Thyroid gland (tissue), 4 donors: ENCODE data around the gene ATG13.

Experiments
- POLR2A ChIP-seq, 2 donors: fragments of 450-650 bp; IDR thresholded peaks; one replicate each; pipeline ENCODE4 v1.6.1; 2017; ENCODE audit warnings: antibody characterized with exemption in 2 of 2, mild to moderate bottlenecking in 2 of 2, moderate library complexity in 1 of 2
- TF ChIP-seq, protein P1 (sequence below), 6 experiments: fragments of 200-600 bp in 3 of 6; fragments of 450-650 bp in 3 of 6; sonication (generic) in 3 of 6; IDR thresholded peaks; one replicate each; pipeline ENCODE4 v1.5.1; 2016 to 2019; ENCODE audit warnings: antibody characterized with exemption in 6 of 6, mild to moderate bottlenecking in 2 of 6, inconsistent platforms in 1 of 6, moderate library complexity in 1 of 6

DNA sequence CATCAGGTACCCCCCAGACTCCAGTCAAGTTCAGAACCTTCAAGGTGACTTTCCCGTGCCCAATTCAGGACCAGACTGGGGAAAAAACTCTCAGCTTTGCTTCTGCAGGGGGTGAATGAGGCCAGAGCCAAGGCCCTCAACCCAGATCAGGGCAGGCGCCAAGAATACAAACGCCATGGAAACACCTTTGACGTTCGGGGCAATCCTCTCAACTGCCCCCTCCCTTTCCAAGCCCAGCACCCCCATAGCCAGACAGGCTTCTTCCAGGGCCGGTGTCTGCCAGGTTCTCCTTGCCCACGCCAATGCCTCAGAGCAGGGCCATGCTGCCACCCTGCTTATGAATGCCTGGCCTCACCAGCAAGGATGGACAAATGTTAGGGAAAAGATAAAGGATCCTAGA is 77.3 kb downstream of the ATG13 start:
- TF ChIP-seq, protein P1, sequence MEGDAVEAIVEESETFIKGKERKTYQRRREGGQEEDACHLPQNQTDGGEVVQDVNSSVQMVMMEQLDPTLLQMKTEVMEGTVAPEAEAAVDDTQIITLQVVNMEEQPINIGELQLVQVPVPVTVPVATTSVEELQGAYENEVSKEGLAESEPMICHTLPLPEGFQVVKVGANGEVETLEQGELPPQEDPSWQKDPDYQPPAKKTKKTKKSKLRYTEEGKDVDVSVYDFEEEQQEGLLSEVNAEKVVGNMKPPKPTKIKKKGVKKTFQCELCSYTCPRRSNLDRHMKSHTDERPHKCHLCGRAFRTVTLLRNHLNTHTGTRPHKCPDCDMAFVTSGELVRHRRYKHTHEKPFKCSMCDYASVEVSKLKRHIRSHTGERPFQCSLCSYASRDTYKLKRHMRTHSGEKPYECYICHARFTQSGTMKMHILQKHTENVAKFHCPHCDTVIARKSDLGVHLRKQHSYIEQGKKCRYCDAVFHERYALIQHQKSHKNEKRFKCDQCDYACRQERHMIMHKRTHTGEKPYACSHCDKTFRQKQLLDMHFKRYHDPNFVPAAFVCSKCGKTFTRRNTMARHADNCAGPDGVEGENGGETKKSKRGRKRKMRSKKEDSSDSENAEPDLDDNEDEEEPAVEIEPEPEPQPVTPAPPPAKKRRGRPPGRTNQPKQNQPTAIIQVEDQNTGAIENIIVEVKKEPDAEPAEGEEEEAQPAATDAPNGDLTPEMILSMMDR (IDR thresholded peaks at IDR 0.05) = no peak
- no peak for TF ChIP-seq POLR2A (IDR thresholded peaks at IDR 0.05)
